HG03457 (cell line): ENCODE measurements around the gene CLDN14.

Source experiments
- ATAC-seq: cut with Tn5 transposase; IDR thresholded peaks from one replicate; pipeline ENCODE4 v1.9.1; 2021; ENCODE audit warnings: moderate number of reproducible peaks; ENCODE audit not compliant: unreplicated experiment

CLDN14 gene

DNA sequence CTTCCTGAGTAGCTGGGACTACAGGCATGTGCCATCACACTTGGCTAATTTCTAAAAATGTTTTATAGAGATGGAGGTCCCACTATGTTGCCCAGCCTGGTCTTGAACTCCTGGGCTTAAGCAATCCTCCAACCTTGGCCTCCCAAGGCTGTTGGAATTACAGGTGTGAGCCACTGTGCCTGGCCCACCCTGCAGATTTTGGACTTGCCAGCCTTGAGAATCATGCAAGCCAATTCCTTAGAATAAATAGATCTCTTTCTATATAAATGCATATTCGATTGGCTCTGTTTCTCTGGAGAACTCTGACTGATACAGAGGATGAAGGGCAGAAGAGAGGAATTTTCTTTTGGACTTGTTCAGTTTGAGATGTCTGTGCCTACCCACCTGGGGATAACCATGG, 6.7 kb downstream of the CLDN14 start:
- ATAC-seq: no peak

DNA sequence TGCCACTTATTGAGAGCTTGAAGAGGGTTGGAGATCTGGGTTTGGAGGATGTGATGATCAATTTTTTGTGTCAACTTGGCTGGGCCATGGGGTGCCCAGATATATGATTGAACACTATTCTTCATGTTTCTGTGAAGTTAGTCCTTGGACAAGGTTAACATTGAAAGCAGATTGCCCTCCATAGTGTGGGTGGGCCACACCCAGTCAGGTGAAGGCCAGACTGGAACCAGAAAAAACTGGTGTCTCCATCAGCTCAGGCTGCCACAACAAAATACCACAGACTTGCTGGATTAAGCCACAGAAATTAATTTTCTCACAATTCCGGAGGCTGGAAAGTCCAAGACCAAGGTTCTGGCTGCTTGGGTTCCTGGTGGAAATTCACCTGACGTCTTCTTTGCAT, 7.5 kb downstream of the CLDN14 start:
- ATAC-seq: no peak

DNA sequence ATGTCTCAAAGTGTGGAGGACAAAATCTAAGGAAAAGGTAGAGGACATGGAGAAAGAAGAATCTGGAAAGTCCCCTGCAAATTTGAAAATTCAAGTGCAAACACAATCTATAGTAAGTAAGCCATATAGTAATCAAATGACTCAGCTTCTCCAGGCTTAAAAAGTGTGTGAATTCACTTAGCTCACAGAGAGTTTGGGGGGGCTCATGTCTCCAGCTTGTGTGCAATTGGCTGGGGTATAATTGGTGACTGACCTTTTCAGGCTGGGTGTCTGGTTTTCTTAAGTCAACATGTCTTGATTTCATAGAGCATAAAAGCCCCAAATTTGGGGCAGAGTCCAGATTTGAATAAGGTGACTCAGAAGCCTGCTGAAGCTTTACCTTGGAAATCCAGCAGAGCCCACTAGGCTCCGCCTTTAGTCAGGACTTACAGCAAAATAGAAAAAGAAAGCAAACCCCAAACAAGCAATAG, 8.6 kb downstream of the CLDN14 start:
- ATAC-seq: no peak

DNA sequence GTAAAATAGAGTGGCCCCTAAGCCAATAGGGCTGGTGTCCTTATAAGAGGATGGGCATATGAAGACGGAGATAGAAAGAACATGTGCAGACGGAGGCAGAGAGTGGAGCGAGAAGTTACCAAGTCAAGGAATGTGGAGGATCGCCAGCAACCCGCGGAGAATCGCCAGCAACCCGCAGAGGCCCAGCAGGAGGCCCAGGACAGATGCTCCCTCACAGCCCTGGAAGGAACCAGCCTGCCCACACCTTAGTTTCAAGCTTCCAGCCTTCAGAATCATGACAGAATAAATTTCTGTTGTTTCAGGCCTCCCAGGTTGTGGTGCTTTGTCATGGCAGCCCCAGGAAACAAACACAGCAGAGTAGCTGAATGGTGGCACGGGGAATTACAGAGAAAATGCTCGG, 9.6 kb downstream of the CLDN14 start:
- ATAC-seq: no peak

DNA sequence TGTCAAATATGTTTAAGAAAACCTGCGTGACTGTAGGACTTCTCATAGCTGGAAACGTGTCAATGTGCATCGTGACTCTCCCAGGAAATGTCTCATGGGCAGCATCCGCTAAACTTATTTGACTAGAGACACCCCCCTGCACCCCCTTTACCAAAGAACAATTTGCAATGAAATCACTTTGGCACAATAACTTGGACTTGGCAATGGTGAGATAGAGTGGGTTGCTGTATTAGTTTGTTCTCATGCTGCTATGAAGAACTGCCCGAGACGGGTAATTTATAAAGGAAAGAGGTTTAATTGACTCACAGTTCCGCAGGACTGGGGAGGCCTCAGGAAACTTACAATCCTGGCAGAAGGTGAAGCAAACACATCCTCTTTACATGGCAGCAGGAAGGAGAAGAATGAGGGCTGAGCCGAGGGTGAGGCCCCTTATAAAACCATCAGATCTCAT, 13.8 kb downstream of the CLDN14 start:
- ATAC-seq: no peak

DNA sequence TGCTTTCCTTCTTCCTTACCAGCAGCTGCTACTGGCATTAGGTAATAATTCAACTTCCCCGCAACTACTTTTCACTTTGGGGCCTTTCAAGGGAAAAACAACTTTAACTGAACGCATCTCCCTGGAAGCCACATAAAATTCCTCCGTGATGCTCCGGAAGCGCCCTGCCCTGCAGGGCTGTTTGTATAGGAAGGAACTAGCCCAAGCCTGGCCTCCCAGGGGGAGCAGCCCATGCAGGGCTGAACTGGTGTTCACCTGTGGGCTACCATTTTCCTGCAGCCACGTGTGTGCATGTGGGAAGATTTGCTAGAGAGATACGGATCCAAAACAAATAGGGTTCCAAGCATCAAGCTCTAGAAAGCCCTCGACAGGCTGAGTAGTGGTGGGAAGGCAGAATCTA, 14.4 kb downstream of the CLDN14 start:
- ATAC-seq: no peak

DNA sequence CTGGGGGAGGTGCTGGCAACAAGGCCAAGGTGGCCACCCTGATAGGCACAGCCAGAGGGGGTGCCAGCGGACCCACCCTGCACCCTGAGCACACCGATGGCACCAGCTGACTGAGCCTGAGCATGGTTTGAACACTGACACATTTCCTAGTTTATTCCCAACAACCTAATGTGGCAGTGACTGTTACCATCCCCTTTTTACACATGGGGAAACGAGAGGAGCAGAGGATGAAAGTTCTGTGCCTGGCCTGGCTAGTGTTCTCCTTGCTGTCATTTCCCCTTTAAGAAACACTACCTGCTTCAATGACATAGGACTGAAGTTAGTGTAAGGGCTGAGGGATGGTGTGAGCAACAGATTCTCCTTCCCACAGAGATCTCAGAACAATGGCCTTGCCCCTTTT, 15.3 kb downstream of the CLDN14 start:
- ATAC-seq: no peak

DNA sequence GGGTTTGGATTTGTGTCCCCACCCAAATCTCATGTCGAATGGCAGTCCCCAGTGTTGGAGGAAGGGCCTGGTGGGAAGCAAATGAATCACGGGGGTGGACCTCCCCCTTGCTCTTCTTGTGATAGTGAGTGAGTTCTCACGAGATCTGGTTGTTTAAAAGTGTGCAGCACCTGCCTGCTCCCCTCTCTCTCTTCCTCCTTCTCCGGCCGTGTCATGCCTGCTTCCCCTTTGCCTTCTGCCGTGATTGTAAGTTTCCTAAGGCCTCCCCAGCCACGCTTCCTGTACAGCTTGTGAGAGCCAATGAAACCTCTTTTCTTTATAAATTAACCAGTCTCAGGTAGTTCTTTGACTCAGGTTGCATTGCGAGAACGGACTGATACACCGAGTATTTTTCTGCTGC, 15.9 kb downstream of the CLDN14 start:
- ATAC-seq: no peak

DNA sequence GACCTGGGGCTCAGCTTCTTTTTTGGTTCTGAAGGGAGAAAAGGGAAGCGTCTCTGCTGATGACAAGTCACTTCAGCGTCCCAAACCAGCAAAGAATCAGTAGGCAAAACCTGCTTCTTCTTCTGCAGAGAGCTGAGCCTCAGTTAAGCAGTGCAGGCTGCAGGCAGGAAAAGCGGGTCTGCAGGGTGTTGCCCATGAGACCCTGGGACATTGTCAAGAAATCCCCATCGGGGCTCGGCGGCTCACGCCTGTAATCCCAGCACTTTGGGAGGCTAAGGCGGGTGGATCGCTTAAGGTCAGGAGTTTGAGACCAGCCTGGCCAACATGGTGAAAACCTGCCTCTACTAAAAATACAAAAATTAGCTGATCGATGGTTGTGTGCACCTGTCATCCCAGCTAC, 16.7 kb downstream of the CLDN14 start:
- ATAC-seq: no peak

DNA sequence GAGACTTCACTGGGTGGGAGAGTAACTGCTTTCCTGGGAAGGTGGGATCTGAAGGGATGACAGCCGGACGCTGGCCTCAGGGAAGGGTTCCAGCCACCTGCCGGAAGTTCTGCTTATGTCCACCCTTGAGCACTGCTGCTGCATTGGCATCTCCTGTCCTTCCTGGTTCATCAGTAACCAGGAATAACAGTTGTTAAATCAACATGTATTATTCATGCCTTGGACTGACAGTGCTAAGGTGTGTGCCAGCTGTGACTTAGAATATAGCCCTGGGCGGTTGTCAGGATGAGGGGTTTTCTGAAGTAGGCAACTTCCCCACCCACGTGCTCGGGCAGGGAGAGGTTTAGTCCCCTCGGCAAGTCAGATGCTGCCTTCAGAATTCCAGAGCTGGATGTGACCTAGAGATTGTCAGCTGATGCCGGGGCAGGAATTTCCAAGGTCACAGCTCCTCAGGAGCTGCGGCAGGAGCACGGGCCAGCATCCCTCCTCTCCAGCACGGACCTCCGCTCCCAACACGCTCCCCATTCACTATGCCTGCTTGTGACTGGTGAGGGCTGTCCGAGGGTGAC, 17.9 kb downstream of the CLDN14 start:
- ATAC-seq: no peak

DNA sequence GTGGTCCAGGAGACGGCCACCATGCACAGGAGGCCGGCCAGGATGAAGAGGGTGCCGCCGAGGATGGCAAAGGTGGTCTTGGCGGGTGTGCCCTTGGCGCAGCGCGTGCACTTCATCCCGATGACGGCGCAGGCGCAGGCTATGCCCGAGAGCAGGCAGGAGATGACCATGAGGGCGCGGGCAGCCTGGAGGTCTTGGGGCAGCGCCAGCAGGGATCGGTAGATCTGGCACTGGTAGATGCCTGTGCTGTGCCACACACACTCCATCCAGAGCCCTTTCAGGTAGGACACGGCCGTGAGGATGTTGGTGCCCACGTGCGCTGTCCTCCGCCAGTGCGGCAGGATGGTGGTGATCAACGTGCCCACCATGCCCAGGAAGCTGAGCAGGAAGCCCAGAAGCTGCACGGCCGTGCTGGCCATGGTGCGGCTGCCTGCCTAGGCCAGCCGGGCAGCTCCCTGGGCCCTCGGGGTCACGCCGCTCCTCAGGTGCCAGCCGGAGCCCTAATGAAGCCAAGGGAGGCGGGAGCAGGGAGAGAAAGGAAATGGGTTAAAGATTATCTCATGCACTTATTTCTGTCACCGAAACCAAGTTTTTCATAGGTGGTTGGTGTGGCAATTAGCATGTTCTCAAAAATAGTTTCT, 18.5 kb downstream of the CLDN14 start:
- ATAC-seq: no peak

DNA sequence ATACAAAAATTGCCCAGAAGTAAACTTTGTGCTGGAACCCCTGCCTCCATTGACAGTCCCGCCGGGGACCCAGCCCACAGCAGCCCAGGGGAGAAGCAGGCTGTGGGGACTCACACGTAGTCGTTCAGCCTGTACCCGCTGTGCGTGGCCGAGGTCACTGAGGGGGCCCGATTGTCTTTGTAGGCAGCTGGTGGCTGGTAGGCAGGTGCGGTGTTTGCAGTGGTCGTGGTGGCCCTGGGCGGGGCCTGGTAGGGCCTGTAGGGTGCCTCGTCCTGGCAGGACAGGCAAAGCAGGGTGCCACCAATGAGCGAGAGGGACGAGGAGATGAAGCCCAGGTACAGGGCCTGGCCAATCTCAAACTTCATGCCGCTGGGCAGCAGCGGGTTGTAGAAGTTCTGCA, 19.1 kb downstream of the CLDN14 start:
- ATAC-seq: no peak

DNA sequence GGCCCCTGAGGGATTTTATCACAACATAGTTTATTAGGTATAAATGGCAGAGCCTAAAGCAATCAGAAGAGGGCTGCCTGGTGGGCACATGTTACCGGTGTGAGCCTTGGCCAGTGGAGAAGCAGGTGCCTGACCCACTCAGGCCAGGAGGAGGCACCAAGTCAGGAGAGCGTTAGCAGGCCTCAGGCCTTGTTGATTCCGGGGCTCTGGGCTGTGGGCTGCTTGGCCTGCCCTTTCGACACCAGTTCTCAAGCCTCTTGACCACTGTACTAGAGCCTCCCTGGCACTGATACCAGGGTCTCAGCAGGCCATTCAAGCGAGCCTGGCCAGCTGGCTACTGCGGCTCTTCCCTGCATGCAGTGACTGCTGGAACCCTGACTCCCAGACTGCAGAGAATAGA, 20.8 kb downstream of the CLDN14 start:
- no peak for ATAC-seq

DNA sequence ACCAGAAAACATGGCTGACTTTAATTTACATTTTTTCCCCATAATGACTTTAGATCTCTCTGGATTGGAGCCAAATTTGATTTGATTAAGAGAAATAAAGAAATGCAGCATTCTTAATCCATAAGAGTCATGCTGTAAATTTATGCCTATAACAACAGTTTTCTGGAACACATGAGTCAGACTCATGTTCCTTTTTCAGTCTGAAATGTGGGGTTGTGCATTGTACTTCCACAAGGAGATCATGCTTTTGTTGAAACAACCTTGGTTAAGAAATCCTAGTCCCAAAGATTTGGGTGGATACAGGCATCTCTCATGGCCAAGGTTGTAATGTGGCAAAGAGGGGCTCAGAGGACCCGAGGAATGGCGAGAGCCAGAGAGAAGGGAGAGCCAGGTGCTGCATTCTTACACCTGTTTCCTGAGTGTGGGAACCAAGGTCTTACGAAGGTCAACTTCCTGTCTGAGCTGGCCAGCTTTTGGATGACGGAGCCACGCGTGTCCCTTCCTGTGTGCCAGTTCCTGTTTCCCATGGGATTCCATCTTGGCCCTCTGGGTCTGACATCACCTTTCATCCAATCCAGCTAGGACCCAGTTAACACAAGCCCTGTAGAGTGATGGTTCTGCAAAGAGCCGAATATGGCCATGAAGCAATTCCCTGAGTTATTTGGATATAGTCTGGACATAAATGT, 23.1 kb downstream of the CLDN14 start:
- no peak for ATAC-seq

DNA sequence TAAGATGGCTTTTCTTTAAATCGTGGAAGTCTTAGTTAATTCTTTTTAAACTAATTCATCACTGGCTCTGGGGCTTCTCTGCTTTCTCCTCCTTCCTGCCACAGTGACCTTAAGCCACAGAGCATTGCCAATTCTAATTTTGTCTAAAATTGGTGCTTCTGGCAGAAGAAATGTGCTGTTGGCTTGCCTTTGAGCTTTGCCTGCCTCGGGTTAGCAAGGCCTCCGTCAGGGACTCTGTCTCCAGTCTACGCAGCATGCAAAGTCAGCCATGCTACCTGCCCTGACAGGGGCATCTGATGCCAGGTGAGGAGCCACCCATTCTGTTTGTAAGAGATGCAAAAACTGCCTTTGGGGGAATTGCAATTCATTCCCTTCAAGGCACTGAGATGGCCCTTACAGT, 25.2 kb downstream of the CLDN14 start:
- ATAC-seq: no peak

DNA sequence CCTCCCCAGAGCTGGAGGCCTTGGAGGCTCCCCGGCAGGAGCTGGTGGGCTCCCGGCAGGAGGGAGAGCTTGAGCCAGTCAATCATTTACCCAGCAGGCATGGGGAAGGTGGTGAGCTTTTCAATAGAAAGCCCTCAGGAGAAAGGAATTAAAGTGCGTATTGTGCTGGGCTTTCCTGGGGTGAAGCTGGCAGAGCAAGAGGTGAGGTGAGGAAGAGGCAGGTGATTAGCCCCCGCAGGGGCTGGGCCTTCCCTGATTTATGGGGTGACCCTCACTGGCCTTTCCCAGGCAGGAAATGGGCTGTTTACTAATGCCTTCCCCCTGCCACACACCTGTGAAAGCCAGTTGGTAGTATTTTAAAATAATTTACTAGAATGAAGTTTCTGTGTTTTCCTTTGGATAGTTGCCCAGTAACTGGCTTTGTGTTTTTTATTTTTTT, 25.8 kb downstream of the CLDN14 start:
- ATAC-seq: no peak

DNA sequence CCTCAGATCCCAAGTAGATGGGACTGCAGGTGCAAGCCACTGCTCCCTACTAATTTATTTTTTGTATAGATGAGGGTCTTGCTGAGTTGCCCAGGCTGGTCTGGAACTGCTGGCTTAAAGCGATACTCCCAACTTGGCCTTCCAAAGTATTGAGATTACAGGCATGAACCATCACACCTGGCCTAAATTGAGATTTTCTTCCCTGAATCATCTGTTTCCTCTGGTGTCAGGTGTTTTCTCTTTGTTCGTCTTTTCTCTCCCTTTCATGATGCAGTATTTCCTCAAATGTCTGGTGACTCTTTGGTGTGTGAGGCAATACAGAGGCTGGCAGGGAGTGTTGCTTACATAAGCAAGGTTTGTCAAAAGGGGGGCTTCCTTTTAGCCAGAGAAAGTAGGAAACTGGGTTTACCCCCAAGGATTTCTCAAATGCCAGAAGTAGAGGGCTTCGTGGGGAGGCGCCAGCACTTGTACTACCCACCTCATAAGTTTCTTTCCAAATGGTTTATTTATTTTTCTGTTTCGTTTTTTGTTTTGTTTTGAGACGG, 27.6 kb downstream of the CLDN14 start:
- ATAC-seq: no peak

DNA sequence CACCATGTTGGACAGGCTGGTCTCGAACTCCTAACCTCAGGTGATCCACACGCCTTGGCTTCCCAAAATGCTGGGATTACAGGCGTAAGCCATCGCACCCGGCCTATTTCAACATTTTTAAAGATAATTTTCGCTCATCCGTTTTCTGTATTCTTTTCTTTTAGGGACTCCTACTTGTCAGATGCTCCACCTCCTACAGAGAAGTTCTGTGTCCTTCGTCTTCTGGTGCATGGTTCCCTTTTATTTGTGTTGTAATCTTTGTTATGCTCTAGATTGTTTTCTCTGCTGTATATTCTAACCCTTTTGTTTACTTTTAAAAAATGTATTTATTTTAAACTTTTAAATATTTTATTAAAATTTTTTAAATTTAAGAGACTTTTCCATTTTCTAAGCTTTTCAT, 28.4 kb downstream of the CLDN14 start:
- ATAC-seq: no peak

DNA sequence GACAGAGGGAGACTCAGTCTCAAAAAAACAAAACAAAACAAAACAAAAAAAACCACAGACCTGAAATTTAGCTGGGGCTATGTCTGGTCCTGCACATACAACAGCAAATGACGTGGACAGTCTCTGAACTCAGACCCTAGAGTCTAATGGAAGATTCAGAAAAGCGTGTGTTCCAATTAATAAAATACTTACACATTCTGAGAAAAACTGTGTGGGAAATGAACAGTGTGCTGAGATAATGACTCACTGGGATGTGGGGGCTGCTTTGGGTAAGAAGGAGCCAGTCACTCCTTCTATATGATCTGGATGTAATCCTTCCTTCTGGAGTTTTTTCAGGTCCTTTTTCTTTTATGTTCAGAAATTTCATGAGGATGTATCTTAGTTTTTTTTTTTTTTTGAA, 29.4 kb downstream of the CLDN14 start:
- no peak for ATAC-seq

DNA sequence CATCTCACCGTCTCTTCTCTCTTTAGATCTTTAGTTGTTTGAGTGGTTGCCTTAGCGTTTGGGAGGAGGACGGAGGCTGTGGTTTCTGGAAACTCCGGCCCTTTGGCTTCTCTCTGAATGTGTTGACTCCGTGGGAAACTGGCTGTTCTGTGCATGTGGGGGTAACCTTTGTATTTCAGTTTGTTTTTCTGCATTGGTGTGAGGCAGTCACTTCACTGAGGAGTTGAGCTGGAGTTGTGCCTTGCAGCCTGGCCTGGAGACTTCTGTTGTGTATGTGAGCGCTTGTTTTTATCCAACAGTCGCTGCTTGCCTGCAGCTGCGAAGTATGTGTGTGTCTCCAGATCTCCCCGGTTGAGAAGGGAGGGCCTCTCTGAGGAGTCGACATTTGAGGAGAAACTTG, 33.6 kb downstream of the CLDN14 start:
- ATAC-seq: no peak

DNA sequence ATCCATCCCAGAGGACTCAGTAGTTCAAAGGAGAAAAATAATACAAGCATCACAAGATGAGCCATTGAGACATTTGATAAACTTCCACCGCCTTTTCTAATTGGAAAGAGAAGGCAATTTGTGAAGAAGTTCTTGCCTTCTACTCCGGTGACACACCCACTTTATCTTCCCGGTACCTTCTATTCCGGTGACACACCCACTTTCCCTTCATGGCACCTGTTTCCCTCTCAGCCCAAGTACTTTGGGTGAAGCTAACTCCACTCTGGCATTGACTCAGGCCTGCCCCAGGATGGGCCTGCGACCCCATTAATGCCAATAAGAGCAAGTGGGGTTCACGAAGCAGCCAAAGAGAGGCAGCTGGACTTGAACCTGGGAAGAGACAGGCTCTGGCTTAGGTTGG, 38.2 kb downstream of the CLDN14 start:
- no peak for ATAC-seq

DNA sequence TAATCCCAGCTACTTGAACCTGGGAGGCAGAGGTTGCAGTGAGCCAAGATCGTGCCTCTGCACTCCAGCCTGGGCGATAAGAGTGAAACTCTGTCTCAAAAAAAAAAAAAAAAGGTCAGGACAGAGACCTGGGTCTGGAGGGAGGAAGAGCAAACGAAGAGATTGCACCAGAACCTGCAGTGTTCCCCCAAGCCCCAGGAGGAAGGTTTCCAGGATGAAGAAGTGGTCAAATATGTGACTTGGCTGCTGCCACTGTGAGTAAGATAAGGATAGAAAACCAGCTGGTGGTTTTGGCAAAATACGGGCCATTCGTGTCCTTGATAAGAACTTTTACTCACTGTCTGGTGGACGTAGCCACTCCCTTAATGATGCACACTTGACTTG, 42.2 kb downstream of the CLDN14 start:
- no peak for ATAC-seq
